ENCODE data around the gene IRF6.

GRCh38 chr1:209820986-209821385 lies 15.0 kb upstream of the IRF6 start:
- TF ChIP-seq, protein P1, sequence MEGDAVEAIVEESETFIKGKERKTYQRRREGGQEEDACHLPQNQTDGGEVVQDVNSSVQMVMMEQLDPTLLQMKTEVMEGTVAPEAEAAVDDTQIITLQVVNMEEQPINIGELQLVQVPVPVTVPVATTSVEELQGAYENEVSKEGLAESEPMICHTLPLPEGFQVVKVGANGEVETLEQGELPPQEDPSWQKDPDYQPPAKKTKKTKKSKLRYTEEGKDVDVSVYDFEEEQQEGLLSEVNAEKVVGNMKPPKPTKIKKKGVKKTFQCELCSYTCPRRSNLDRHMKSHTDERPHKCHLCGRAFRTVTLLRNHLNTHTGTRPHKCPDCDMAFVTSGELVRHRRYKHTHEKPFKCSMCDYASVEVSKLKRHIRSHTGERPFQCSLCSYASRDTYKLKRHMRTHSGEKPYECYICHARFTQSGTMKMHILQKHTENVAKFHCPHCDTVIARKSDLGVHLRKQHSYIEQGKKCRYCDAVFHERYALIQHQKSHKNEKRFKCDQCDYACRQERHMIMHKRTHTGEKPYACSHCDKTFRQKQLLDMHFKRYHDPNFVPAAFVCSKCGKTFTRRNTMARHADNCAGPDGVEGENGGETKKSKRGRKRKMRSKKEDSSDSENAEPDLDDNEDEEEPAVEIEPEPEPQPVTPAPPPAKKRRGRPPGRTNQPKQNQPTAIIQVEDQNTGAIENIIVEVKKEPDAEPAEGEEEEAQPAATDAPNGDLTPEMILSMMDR (conservative IDR thresholded peaks at IDR 0.05; ENCODE audit: low read length): no peak
- TF ChIP-seq EZH2phosphoT487 (IDR thresholded peaks at IDR 0.05; ENCODE audit: borderline replicate concordance, low read depth, low read length): no peak

Data from OCI-LY7 (cell line).